ENCODE measurements around the gene SH3RF1.
"Not testable (repeated sequence)": the region's sequence is repeated elsewhere in the genome, so short reads cannot be mapped to it uniquely, and the experiment has no call there.

The SH3RF1 gene

DNA sequence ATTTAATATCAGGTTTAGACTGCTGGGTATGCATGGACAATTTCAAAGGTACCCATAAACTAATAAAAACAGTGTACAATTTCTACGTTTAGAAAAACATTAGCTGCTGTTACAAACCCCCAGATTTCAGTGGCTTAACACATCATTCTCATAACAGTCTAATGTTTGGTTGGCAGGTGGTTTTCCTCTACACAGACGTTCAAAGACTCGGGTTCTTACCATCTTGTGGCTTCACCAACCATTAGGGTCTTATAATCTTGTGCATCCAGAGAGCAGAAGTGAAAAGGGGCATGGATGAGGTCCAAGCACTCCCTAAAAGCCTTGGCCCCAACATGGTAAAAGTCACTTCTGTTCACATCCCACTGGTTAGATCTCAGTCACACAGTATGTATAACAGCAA is 71.6 kb downstream of the SH3RF1 start:
- TF ChIP-seq, protein P1, sequence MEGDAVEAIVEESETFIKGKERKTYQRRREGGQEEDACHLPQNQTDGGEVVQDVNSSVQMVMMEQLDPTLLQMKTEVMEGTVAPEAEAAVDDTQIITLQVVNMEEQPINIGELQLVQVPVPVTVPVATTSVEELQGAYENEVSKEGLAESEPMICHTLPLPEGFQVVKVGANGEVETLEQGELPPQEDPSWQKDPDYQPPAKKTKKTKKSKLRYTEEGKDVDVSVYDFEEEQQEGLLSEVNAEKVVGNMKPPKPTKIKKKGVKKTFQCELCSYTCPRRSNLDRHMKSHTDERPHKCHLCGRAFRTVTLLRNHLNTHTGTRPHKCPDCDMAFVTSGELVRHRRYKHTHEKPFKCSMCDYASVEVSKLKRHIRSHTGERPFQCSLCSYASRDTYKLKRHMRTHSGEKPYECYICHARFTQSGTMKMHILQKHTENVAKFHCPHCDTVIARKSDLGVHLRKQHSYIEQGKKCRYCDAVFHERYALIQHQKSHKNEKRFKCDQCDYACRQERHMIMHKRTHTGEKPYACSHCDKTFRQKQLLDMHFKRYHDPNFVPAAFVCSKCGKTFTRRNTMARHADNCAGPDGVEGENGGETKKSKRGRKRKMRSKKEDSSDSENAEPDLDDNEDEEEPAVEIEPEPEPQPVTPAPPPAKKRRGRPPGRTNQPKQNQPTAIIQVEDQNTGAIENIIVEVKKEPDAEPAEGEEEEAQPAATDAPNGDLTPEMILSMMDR (IDR thresholded peaks at IDR 0.05) = no peak
- no peak overlapping the region for H3K27ac ChIP-seq
- no peak overlapping the region for H2AFZ ChIP-seq
- no peak overlapping the region for H3K4me2 ChIP-seq (ENCODE audit: low read length)
- H3K4me1 ChIP-seq = no peaks in the 10 kb centered on the region
- H3K9ac ChIP-seq = no peak overlapping the region
- no peak overlapping the region for H3K4me3 ChIP-seq (ENCODE audit: low read depth, low read length)
- no peaks in the 10 kb centered on the region for H3K36me3 ChIP-seq (ENCODE audit: control insufficient read depth, insufficient read depth, low read length)
- no peaks in the 10 kb centered on the region for H3K27me3 ChIP-seq (ENCODE audit: control insufficient read depth, insufficient read depth, low read length)
- H3K79me2 ChIP-seq = no peaks in the 10 kb centered on the region
- no peaks in the 10 kb centered on the region for H3K9me3 ChIP-seq (ENCODE audit: control insufficient read depth, low read length)

DNA sequence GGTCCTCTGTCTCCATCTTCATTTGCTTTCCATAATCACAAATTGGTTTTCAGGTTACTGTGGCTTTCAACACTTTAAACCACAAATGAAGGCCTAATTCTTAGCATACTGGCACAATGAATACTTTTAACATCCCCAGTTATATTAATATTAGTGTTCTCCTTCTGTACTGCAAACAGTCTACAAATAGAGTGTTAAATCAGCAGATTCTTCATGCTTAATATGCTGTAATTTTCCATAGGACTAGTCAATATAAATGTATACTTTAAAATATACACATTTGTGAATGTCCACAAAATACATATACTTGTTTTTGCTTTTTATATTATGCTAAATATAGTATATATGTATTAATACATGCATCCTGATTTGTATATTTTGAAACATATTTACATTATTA is 72.6 kb downstream of the SH3RF1 start:
- TF ChIP-seq, protein P1 (IDR thresholded peaks at IDR 0.05) = no peak
- Histone ChIP-seq H3K4me2 (ENCODE audit: low read length) (no peak overlapping the region), H3K27ac (no peak overlapping the region), H3K27me3 (ENCODE audit: control insufficient read depth, insufficient read depth, low read length) (no peaks in the 10 kb centered on the region), H3K36me3 (ENCODE audit: control insufficient read depth, insufficient read depth, low read length) (no peaks in the 10 kb centered on the region), H3K9ac (no peak overlapping the region), H3K79me2 (no peaks in the 10 kb centered on the region), H3K9me3 (ENCODE audit: control insufficient read depth, low read length) (no peaks in the 10 kb centered on the region), H2AFZ (no peak overlapping the region), H3K4me3 (ENCODE audit: low read depth, low read length) (no peak overlapping the region), H3K4me1 (no peaks in the 10 kb centered on the region)

GRCh38 chr4:169197206-169197605 is 73.5 kb downstream of the SH3RF1 start:
- not testable (repeated sequence) for H3K36me3 ChIP-seq (ENCODE audit: control insufficient read depth, insufficient read depth, low read length); H3K4me1 ChIP-seq; H3K9ac ChIP-seq; H2AFZ ChIP-seq; H3K79me2 ChIP-seq; H3K27me3 ChIP-seq (ENCODE audit: control insufficient read depth, insufficient read depth, low read length); H3K4me3 ChIP-seq (ENCODE audit: low read depth, low read length); H3K9me3 ChIP-seq (ENCODE audit: control insufficient read depth, low read length); H3K4me2 ChIP-seq (ENCODE audit: low read length); H3K27ac ChIP-seq

GRCh38 chr4:169195032-169195431 is 75.7 kb downstream of the SH3RF1 start:
- no peaks in the 10 kb centered on the region for H3K27me3 ChIP-seq (ENCODE audit: control insufficient read depth, insufficient read depth, low read length)
- H3K79me2 ChIP-seq = peaks cover 4% of the 10 kb centered on the region
- H3K9ac ChIP-seq = no peak overlapping the region
- H2AFZ ChIP-seq = no peak overlapping the region
- no peak overlapping the region for H3K27ac ChIP-seq
- H3K4me3 ChIP-seq (ENCODE audit: low read depth, low read length) = no peak overlapping the region
- no peaks in the 10 kb centered on the region for H3K4me1 ChIP-seq
- TF ChIP-seq, protein P1 (IDR thresholded peaks at IDR 0.05) = no peak
- H3K9me3 ChIP-seq (ENCODE audit: control insufficient read depth, low read length) = no peaks in the 10 kb centered on the region
- no peak overlapping the region for H3K4me2 ChIP-seq (ENCODE audit: low read length)
- no peaks in the 10 kb centered on the region for H3K36me3 ChIP-seq (ENCODE audit: control insufficient read depth, insufficient read depth, low read length)

GRCh38 chr4:169189968-169190367 is 80.8 kb downstream of the SH3RF1 start:
- not testable (repeated sequence) for H3K4me1 ChIP-seq; H3K9me3 ChIP-seq (ENCODE audit: control insufficient read depth, low read length); H3K4me2 ChIP-seq (ENCODE audit: low read length); H3K27ac ChIP-seq; H3K27me3 ChIP-seq (ENCODE audit: control insufficient read depth, insufficient read depth, low read length); H3K36me3 ChIP-seq (ENCODE audit: control insufficient read depth, insufficient read depth, low read length); H3K79me2 ChIP-seq; H3K9ac ChIP-seq; H3K4me3 ChIP-seq (ENCODE audit: low read depth, low read length); H2AFZ ChIP-seq

DNA sequence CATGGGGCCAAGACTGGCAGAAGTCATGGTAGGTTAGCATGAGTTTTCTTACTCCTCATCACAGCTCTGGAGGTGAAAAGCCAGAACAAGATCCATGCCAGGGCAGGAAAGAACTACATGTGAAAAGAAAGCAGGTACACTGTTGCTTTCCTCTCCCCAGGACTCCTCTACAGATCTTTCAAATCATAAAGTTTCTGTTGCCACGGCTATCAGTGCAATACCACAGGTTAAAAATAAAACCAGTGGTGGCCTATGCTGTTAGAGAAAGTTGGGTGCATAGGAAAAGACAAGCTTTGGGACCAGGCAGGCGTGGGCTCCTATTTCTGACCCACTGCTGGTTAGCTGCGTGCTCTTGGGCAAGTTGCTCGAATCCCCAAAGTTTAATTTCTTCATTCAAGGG is 81.4 kb downstream of the SH3RF1 start:
- Histone ChIP-seq H3K79me2 (peaks cover 4% of the 10 kb centered on the region), H2AFZ (no peak overlapping the region), H3K9me3 (ENCODE audit: control insufficient read depth, low read length) (no peaks in the 10 kb centered on the region), H3K4me2 (ENCODE audit: low read length) (no peak overlapping the region), H3K36me3 (ENCODE audit: control insufficient read depth, insufficient read depth, low read length) (no peaks in the 10 kb centered on the region), H3K4me1 (no peaks in the 10 kb centered on the region), H3K4me3 (ENCODE audit: low read depth, low read length) (no peak overlapping the region), H3K27ac (no peak overlapping the region), H3K9ac (no peak overlapping the region), H3K27me3 (ENCODE audit: control insufficient read depth, insufficient read depth, low read length) (no peaks in the 10 kb centered on the region)
- TF ChIP-seq, protein P1 (IDR thresholded peaks at IDR 0.05) = no peak
